ENCODE results near the gene WDR37.

GRCh38 chr10:1093696-1094095 lies 37.5 kb downstream of the WDR37 start:
- TF ChIP-seq YY1 (IDR thresholded peaks at IDR 0.05; ENCODE audit: insufficient read depth, insufficient read length) (no peak), ZNF274 (IDR thresholded peaks at IDR 0.05; ENCODE audit: low read depth, low read length) (no peak)

Measured in NT2/D1 (cell line).